GM19463 (cell line): ENCODE results near the gene TMEM158.

Experiments
- ATAC-seq: cut with Tn5 transposase; IDR thresholded peaks from one replicate; pipeline ENCODE4 v1.9.1; 2021; ENCODE audit warnings: mild to moderate bottlenecking, moderate library complexity; ENCODE audit not compliant: unreplicated experiment

The TMEM158 gene

GRCh38 chr3:45205126-45205525 is 21.0 kb downstream of the TMEM158 start:
- ATAC-seq = no peak

DNA sequence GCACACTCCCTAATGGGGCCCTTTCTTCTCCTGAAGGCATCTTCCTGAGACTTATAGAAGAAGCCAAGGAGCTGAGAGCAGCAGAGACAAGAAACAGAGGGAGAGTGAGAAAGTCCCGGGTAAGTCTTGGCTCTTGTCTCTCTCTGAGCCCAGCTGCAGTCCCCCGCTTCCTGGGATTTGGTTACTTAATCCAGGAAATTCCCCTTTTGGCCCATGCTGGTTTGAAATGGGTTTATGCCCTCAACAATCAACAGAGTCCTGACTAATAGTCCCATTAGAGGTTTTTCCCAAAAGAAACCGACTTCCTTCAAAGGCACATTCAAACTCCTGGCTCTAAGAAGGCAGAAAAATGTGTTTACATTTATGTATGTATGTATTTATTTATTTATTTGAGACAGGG is 22.0 kb downstream of the TMEM158 start:
- no peak for ATAC-seq

DNA sequence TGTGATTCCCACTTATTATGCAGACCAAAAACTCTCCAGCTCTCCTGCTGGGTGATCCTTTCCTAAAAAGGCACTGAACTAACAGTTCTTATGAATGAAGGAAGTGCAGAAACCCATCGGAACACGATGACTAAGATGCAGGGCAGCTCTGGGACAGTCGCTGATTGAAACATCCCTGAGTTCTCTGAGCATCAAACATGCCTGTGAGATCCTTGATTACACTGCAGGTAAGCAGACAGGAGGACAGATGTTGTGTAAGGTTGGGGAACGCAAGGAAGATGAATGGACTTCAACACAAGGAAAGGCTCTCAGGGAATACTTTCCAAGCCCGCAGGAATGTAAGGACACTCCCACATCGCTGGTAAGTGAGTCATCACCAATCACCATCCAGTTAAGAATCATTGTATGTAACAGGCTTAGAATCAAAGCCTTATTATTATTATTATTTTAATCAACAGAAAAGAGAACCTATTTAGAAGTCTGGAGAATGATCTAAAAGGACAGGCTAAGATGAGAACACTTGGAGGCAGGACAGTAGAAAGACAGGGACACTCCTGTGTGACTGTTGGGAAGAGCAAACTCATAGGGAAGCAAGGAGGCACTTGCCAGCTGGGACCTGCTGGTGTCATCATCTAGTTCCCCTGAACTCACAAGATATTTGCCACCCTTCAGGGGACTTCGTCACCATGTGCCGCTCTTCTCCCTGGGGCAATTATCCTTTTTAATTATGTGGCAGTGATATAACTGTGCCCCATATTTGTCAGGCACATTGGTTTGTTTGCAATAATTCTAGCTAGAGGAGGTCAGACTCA is 26.0 kb downstream of the TMEM158 start:
- ATAC-seq = no peak

- ATAC-seq = no peak
These were observed 27.5 kb downstream of the TMEM158 start for GRCh38 chr3:45198264-45199260.

DNA sequence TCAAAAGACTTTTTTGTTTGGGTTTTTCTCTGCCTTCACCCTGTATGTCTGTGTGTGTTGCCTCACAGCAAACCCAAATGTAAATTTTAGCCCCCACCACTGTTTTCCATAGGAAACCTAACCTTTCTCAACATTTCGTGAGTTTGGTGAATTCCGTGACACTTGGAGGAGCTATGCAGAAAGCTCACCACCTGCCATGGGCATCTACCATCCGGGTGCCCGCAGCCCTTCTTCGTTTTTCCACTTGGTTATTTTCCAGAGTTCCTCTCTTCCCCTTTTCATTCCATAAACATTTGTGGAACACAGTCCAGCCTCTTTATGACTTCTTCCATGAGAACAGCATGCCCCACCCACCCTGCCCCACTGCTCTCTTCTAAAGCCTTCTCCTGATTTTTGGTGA is 31.3 kb downstream of the TMEM158 start:
- ATAC-seq = no peak

- no peak for ATAC-seq
These were observed 34.1 kb downstream of the TMEM158 start for GRCh38 chr3:45191924-45192417.

- ATAC-seq = no peak
These were observed 34.7 kb downstream of the TMEM158 start for GRCh38 chr3:45191424-45191823.

GRCh38 chr3:45188719-45189659 is 37.1 kb downstream of the TMEM158 start:
- no peak for ATAC-seq

GRCh38 chr3:45187694-45188141 is 38.4 kb downstream of the TMEM158 start:
- ATAC-seq = no peak

- no peak for ATAC-seq
These were observed 39.2 kb downstream of the TMEM158 start for GRCh38 chr3:45186871-45187270.

- no peak for ATAC-seq
These were observed 40.6 kb downstream of the TMEM158 start for GRCh38 chr3:45185461-45185860.

- no peak for ATAC-seq
These were observed 41.0 kb downstream of the TMEM158 start for GRCh38 chr3:45185052-45185451.

- ATAC-seq = no peak
These were observed 42.2 kb downstream of the TMEM158 start for GRCh38 chr3:45183872-45184262.

DNA sequence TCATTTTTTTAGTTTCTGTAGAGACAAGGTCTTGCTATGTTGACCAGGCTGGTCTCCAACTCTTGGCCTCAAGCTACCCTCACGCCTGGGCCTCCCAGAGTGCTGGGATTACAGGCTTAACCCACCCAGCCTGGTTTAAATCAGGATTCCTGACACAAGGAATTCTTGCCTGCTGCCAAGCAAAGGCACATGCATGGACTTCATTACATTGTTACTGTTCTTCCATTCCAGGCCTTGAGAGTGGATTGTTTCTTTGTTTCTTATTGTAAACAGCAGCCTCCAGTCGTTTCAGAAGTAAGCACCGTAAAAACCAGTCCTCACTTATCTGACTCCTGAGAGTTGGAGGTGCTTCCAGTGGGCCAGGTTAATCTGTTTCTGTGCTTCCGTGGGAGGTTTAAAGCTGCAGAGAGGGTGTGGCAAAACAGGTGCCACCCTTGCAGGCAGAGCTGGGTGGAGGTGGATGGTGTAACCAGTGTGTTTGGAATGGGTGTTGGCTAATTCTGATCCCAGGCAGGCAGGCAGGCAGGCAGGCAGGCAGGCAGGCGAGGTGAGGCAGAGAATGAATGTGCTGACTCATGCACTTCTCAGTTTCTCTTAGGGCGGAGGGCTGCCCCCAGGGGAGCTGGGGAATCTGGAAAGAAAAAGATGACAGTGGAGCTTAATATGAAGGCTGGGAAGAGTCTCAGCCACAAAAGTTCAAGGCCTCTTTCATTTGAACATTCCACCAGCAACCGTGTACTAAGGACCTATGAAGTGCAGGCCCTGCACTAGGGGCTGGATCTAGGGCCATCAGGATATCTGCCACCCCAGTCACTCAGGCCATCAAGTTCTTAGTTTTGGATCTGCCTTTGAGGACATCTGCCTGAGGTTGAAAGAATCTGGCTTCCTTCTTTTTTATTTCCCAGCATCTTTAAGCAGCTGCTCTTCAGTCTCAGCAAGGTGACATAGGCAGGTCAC is 42.9 kb downstream of the TMEM158 start:
- ATAC-seq = no peak

GRCh38 chr3:45181496-45181895 is 44.6 kb downstream of the TMEM158 start:
- ATAC-seq = no peak

- ATAC-seq = no peak
These were observed 45.2 kb downstream of the TMEM158 start for GRCh38 chr3:45180899-45181298.

- no peak for ATAC-seq
These were observed 46.0 kb downstream of the TMEM158 start for GRCh38 chr3:45180051-45180450.

DNA sequence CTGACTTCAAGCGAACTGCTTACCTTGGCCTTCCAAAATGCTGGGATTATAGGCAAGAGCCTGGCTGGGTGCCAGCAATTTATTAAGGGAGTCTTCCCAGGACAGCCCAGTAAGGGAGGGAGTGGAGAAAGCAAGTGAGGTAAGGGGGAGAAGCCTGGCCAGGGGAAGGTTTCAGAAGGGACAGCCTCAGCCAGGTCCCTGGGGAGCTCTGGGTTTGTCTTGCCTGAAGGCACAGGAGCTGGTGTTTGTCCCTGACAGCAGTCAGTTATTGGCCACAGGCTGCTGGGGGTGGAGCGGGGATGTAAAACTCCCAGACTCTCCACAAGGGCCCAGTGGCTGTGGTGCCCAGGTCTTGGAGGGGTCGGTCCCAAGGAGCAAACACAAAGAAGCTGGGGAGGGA is 46.9 kb downstream of the TMEM158 start:
- ATAC-seq = no peak
